ENCODE results near the gene N4BP2L2. TPM values are rescaled to one million over a fixed set of nuclear protein-coding genes. Genes with fewer than 3 reads are reported as not detected.
A peak's percentile ranks its signal among the peaks of the same experiment; 100 is the strongest.

The N4BP2L2 gene
- total and polyA plus RNA-seq, 2 of the 13 experiments (the other 11 are each of a cell fraction or from before 2014, with no cell fraction given): 58.9 to 81.2 TPM

GRCh38 chr13:32446220-32446619 is 92.4 kb downstream of the N4BP2L2 start (continued):
- no peak for TF ChIP-seq ZNF280D (CRISPR knock-in tag; IDR thresholded peaks at IDR 0.05)
- no peak for TF ChIP-seq ZNF703 (CRISPR knock-in tag; IDR thresholded peaks at IDR 0.05; ENCODE audit: borderline replicate concordance)
- no peak for TF ChIP-seq ARNT2 (CRISPR knock-in tag; IDR thresholded peaks at IDR 0.05; ENCODE audit: low read depth)
- TF ChIP-seq ZNF605 (CRISPR knock-in tag; IDR thresholded peaks at IDR 0.05): no peak
- no peak for TF ChIP-seq RBM22 (optimal IDR thresholded peaks at IDR 0.05; ENCODE audit: low read length)
- TF ChIP-seq FOXJ3 (CRISPR knock-in tag; IDR thresholded peaks at IDR 0.05; ENCODE audit: borderline replicate concordance): no peak
- TF ChIP-seq NFAT5 (CRISPR knock-in tag; IDR thresholded peaks at IDR 0.05): no peak
- no peak for TF ChIP-seq ZNF362 (CRISPR knock-in tag; IDR thresholded peaks at IDR 0.05; ENCODE audit: borderline replicate concordance)
- no peak for TF ChIP-seq SETDB1 (CRISPR knock-in tag; IDR thresholded peaks at IDR 0.05; ENCODE audit: borderline replicate concordance)
- TF ChIP-seq PHF21A (CRISPR knock-in tag; IDR thresholded peaks at IDR 0.05): peak; percentile 41; the same call in 1 of the 2 replicates
- TF ChIP-seq TFAP4 (IDR thresholded peaks at IDR 0.05; ENCODE audit: borderline replicate concordance, low read depth): no peak
- TF ChIP-seq LBX2 (CRISPR knock-in tag; IDR thresholded peaks at IDR 0.05; ENCODE audit: borderline replicate concordance): no peak
- TF ChIP-seq SMARCC2 (IDR thresholded peaks at IDR 0.05): no peak
- TF ChIP-seq ZFAT (CRISPR knock-in tag; conservative IDR thresholded peaks at IDR 0.05): no peak
- no peak; the same call in 1 of the 2 replicates for TF ChIP-seq NFIC (IDR thresholded peaks at IDR 0.05; ENCODE audit: low read length)
- no peak for TF ChIP-seq MAF1 (CRISPR knock-in tag; IDR thresholded peaks at IDR 0.05; ENCODE audit: borderline replicate concordance)
- TF ChIP-seq ZNF12 (CRISPR knock-in tag; IDR thresholded peaks at IDR 0.05): no peak
- TF ChIP-seq MXD3 (CRISPR knock-in tag; IDR thresholded peaks at IDR 0.05): no peak
